ENCODE data around the gene ABCC9.

Gene ABCC9

GRCh38 chr12:21884936-21885335, 56.3 kb downstream of the ABCC9 start:
- no peak for DNase-seq (ENCODE audit: low spot score in 2 of 2)
- Histone ChIP-seq H3K36me3 (replicated peaks) (no peaks in the 10 kb centered on the region), H3K27me3 (ENCODE audit: low read depth) (no peaks in the 10 kb centered on the region), H3K4me3 (no peak overlapping the region), H3K9me3 (no peaks in the 10 kb centered on the region), H3K4me1 (no peaks in the 10 kb centered on the region)
- in situ Hi-C loops (cut with MboI; ENCODE audit: low sequenced_read_pairs): no loop called here

GRCh38 chr12:21882635-21883034, 58.6 kb downstream of the ABCC9 start:
- H3K36me3 ChIP-seq (replicated peaks): no peaks in the 10 kb centered on the region
- DNase-seq (ENCODE audit: low spot score in 2 of 2): no peak
- no peaks in the 10 kb centered on the region for H3K4me1 ChIP-seq
- no peaks in the 10 kb centered on the region for H3K9me3 ChIP-seq
- no peak overlapping the region for H3K4me3 ChIP-seq
- no peaks in the 10 kb centered on the region for H3K27me3 ChIP-seq (ENCODE audit: low read depth)
- in situ Hi-C loops (cut with MboI; ENCODE audit: low sequenced_read_pairs): no loop called here

- DNase-seq (ENCODE audit: low spot score in 2 of 2): no peak
- in situ Hi-C loops (cut with MboI; ENCODE audit: low sequenced_read_pairs): no loop called here
- Histone ChIP-seq H3K9me3 (no peaks in the 10 kb centered on the region), H3K4me3 (no peak overlapping the region), H3K27me3 (ENCODE audit: low read depth) (no peaks in the 10 kb centered on the region), H3K36me3 (replicated peaks) (no peaks in the 10 kb centered on the region), H3K4me1 (no peaks in the 10 kb centered on the region)
Measured at GRCh38 chr12:21881965-21882364, 59.3 kb downstream of the ABCC9 start.

- in situ Hi-C loops (cut with MboI; ENCODE audit: low sequenced_read_pairs): no loop called here
- Histone ChIP-seq H3K27me3 (ENCODE audit: low read depth) (no peaks in the 10 kb centered on the region), H3K36me3 (replicated peaks) (no peaks in the 10 kb centered on the region), H3K4me3 (no peak overlapping the region), H3K9me3 (no peaks in the 10 kb centered on the region), H3K4me1 (no peaks in the 10 kb centered on the region)
- DNase-seq (ENCODE audit: low spot score in 2 of 2): no peak
Measured at GRCh38 chr12:21879312-21879711, 61.9 kb downstream of the ABCC9 start.

- Histone ChIP-seq H3K27me3 (ENCODE audit: low read depth) (no peaks in the 10 kb centered on the region), H3K4me3 (no peak overlapping the region), H3K4me1 (no peaks in the 10 kb centered on the region), H3K36me3 (replicated peaks) (no peaks in the 10 kb centered on the region), H3K9me3 (no peaks in the 10 kb centered on the region)
- in situ Hi-C loops (cut with MboI; ENCODE audit: low sequenced_read_pairs): no loop called here
- DNase-seq (ENCODE audit: low spot score in 2 of 2): no peak
Measured at GRCh38 chr12:21877293-21877982, 63.8 kb downstream of the ABCC9 start.

- no peaks in the 10 kb centered on the region for H3K9me3 ChIP-seq
- no peak overlapping the region for H3K4me3 ChIP-seq
- no peaks in the 10 kb centered on the region for H3K4me1 ChIP-seq
- no peaks in the 10 kb centered on the region for H3K27me3 ChIP-seq (ENCODE audit: low read depth)
- H3K36me3 ChIP-seq (replicated peaks): no peaks in the 10 kb centered on the region
- no peak for DNase-seq (ENCODE audit: low spot score in 2 of 2)
- in situ Hi-C loops (cut with MboI; ENCODE audit: low sequenced_read_pairs): no loop called here
Measured at GRCh38 chr12:21865846-21866245, 75.4 kb downstream of the ABCC9 start.

- H3K9me3 ChIP-seq: no peaks in the 10 kb centered on the region
- no peak overlapping the region for H3K4me3 ChIP-seq
- H3K27me3 ChIP-seq (ENCODE audit: low read depth): no peaks in the 10 kb centered on the region
- no peaks in the 10 kb centered on the region for H3K36me3 ChIP-seq (replicated peaks)
- no peaks in the 10 kb centered on the region for H3K4me1 ChIP-seq
- DNase-seq (ENCODE audit: low spot score in 2 of 2): no peak
- in situ Hi-C loops (cut with MboI; ENCODE audit: low sequenced_read_pairs): no loop called here
Measured at GRCh38 chr12:21860534-21860933, 80.7 kb downstream of the ABCC9 start.

GRCh38 chr12:21860128-21860527, 81.1 kb downstream of the ABCC9 start:
- Histone ChIP-seq H3K9me3 (no peaks in the 10 kb centered on the region), H3K4me1 (no peaks in the 10 kb centered on the region), H3K4me3 (no peak overlapping the region), H3K27me3 (ENCODE audit: low read depth) (no peaks in the 10 kb centered on the region), H3K36me3 (replicated peaks) (no peaks in the 10 kb centered on the region)
- in situ Hi-C loops (cut with MboI; ENCODE audit: low sequenced_read_pairs): no loop called here
- no peak for DNase-seq (ENCODE audit: low spot score in 2 of 2)

GRCh38 chr12:21852251-21852650, 89.0 kb downstream of the ABCC9 start:
- no peak for DNase-seq (ENCODE audit: low spot score in 2 of 2)
- in situ Hi-C loops (cut with MboI; ENCODE audit: low sequenced_read_pairs): no loop called here
- H3K27me3 ChIP-seq (ENCODE audit: low read depth): no peaks in the 10 kb centered on the region
- no peaks in the 10 kb centered on the region for H3K4me1 ChIP-seq
- no peaks in the 10 kb centered on the region for H3K36me3 ChIP-seq (replicated peaks)
- no peaks in the 10 kb centered on the region for H3K9me3 ChIP-seq
- H3K4me3 ChIP-seq: no peak overlapping the region

- Histone ChIP-seq H3K27me3 (ENCODE audit: low read depth) (no peaks in the 10 kb centered on the region), H3K4me3 (no peak overlapping the region), H3K9me3 (no peaks in the 10 kb centered on the region), H3K36me3 (replicated peaks) (no peaks in the 10 kb centered on the region), H3K4me1 (no peaks in the 10 kb centered on the region)
- DNase-seq (ENCODE audit: low spot score in 2 of 2): no peak
- in situ Hi-C loops (cut with MboI; ENCODE audit: low sequenced_read_pairs): no loop called here
Measured at GRCh38 chr12:21851151-21851550, 90.1 kb downstream of the ABCC9 start.

GRCh38 chr12:21850419-21850818, 90.8 kb downstream of the ABCC9 start:
- Histone ChIP-seq H3K4me1 (no peaks in the 10 kb centered on the region), H3K27me3 (ENCODE audit: low read depth) (no peaks in the 10 kb centered on the region), H3K9me3 (no peaks in the 10 kb centered on the region), H3K4me3 (no peak overlapping the region), H3K36me3 (replicated peaks) (no peaks in the 10 kb centered on the region)
- in situ Hi-C loops (cut with MboI; ENCODE audit: low sequenced_read_pairs): no loop called here
- no peak for DNase-seq (ENCODE audit: low spot score in 2 of 2)

- in situ Hi-C loops (cut with MboI; ENCODE audit: low sequenced_read_pairs): no loop called here
- H3K9me3 ChIP-seq: no peaks in the 10 kb centered on the region
- H3K27me3 ChIP-seq (ENCODE audit: low read depth): no peaks in the 10 kb centered on the region
- H3K4me1 ChIP-seq: no peaks in the 10 kb centered on the region
- no peak overlapping the region for H3K4me3 ChIP-seq
- no peak for DNase-seq (ENCODE audit: low spot score in 2 of 2)
- H3K36me3 ChIP-seq (replicated peaks): no peaks in the 10 kb centered on the region
Measured at GRCh38 chr12:21849878-21850277, 91.3 kb downstream of the ABCC9 start.

- Histone ChIP-seq H3K36me3 (replicated peaks) (no peaks in the 10 kb centered on the region), H3K4me3 (no peak overlapping the region), H3K27me3 (ENCODE audit: low read depth) (no peaks in the 10 kb centered on the region), H3K9me3 (no peaks in the 10 kb centered on the region), H3K4me1 (no peaks in the 10 kb centered on the region)
- DNase-seq (ENCODE audit: low spot score in 2 of 2): no peak
- in situ Hi-C loops (cut with MboI; ENCODE audit: low sequenced_read_pairs): no loop called here
Measured at GRCh38 chr12:21848192-21848591, 93.0 kb downstream of the ABCC9 start.

- no peaks in the 10 kb centered on the region for H3K27me3 ChIP-seq (ENCODE audit: low read depth)
- no peak overlapping the region for H3K4me3 ChIP-seq
- H3K4me1 ChIP-seq: no peaks in the 10 kb centered on the region
- no peaks in the 10 kb centered on the region for H3K36me3 ChIP-seq (replicated peaks)
- DNase-seq (ENCODE audit: low spot score in 2 of 2): no peak
- in situ Hi-C loops (cut with MboI; ENCODE audit: low sequenced_read_pairs): no loop called here
- H3K9me3 ChIP-seq: no peaks in the 10 kb centered on the region
Measured at GRCh38 chr12:21843795-21844194, 97.4 kb downstream of the ABCC9 start.

GRCh38 chr12:21839776-21840175, 101.5 kb downstream of the ABCC9 start:
- Histone ChIP-seq H3K9me3 (no peaks in the 10 kb centered on the region), H3K4me3 (no peak overlapping the region), H3K4me1 (no peaks in the 10 kb centered on the region), H3K36me3 (replicated peaks) (no peaks in the 10 kb centered on the region), H3K27me3 (ENCODE audit: low read depth) (no peaks in the 10 kb centered on the region)
- no peak for DNase-seq (ENCODE audit: low spot score in 2 of 2)
- in situ Hi-C loops (cut with MboI; ENCODE audit: low sequenced_read_pairs): no loop called here
